ENCODE measurements around the gene ZNF579. TPM values are rescaled to one million over a fixed set of nuclear protein-coding genes. Genes with fewer than 3 reads are reported as not detected.

The ZNF579 gene
- total and polyA plus RNA-seq, 2 of the 13 experiments (the other 11 are each of a cell fraction or from before 2014, with no cell fraction given) = 2.1 to 2.9 TPM

- TF ChIP-seq CREBL2 (CRISPR knock-in tag; IDR thresholded peaks at IDR 0.05; ENCODE audit: borderline replicate concordance) (no peak), ZNF563 (CRISPR knock-in tag; IDR thresholded peaks at IDR 0.05) (0 out of 2 replicates have a peak, but pooled peaks have one; percentile 11), RELA (CRISPR knock-in tag; IDR thresholded peaks at IDR 0.05) (no peak), SIX1 (CRISPR knock-in tag; IDR thresholded peaks at IDR 0.05; ENCODE audit: borderline replicate concordance) (no peak), ZNF329 (CRISPR knock-in tag; IDR thresholded peaks at IDR 0.05; ENCODE audit: low read depth) (no peak), ARID2 (CRISPR knock-in tag; IDR thresholded peaks at IDR 0.05; ENCODE audit: borderline replicate concordance) (no peak), ZFP90 (CRISPR knock-in tag; IDR thresholded peaks at IDR 0.05; ENCODE audit: borderline replicate concordance) (peak; percentile 10; the same call in 1 of the 2 replicates), NCOR1 (IDR thresholded peaks at IDR 0.05; ENCODE audit: borderline replicate concordance, low read length) (no peak), ZBTB34 (CRISPR knock-in tag; IDR thresholded peaks at IDR 0.05) (no peak), JUNB (CRISPR knock-in tag; IDR thresholded peaks at IDR 0.05; ENCODE audit: borderline replicate concordance) (no peak; the same call in 1 of the 2 replicates), ZNF160 (CRISPR knock-in tag; IDR thresholded peaks at IDR 0.05) (peak; percentile 73), ATRX (CRISPR knock-in tag; IDR thresholded peaks at IDR 0.05; ENCODE audit: borderline replicate concordance) (no peak), KLF12 (CRISPR knock-in tag; IDR thresholded peaks at IDR 0.05; ENCODE audit: borderline replicate concordance) (peak; percentile 94; the same call in 1 of the 2 replicates), MTERF4 (CRISPR knock-in tag; IDR thresholded peaks at IDR 0.05) (no peak), ZNF432 (CRISPR knock-in tag; IDR thresholded peaks at IDR 0.05; ENCODE audit: borderline replicate concordance) (no peak), ZZZ3 (CRISPR knock-in tag; IDR thresholded peaks at IDR 0.05; ENCODE audit: borderline replicate concordance) (no peak; the same call in 1 of the 2 replicates), ZFP36L1 (CRISPR knock-in tag; IDR thresholded peaks at IDR 0.05) (no peak), SMARCE1 (IDR thresholded peaks at IDR 0.05; ENCODE audit: borderline replicate concordance) (no peak), ATAD3A (CRISPR knock-in tag; IDR thresholded peaks at IDR 0.05) (no peak), U2AF1 (optimal IDR thresholded peaks at IDR 0.05; ENCODE audit: low read depth, low read length) (peak; percentile 23), POLR2A (IDR thresholded peaks at IDR 0.05; ENCODE audit: insufficient read depth in 1 of 2, low read depth in 2 of 2, low read length in 2 of 2) (peak; percentile 10 to 50; a peak in 3 of 4 replicates), TEAD2 (CRISPR knock-in tag; IDR thresholded peaks at IDR 0.05) (no peak; the same call in 1 of the 2 replicates), RFXAP (CRISPR knock-in tag; IDR thresholded peaks at IDR 0.05; ENCODE audit: borderline replicate concordance) (peak; percentile 1; the same call in 1 of the 2 replicates), TFDP2 (CRISPR knock-in tag; IDR thresholded peaks at IDR 0.05) (peak; percentile 94)
- TF ChIP-seq, protein P1, sequence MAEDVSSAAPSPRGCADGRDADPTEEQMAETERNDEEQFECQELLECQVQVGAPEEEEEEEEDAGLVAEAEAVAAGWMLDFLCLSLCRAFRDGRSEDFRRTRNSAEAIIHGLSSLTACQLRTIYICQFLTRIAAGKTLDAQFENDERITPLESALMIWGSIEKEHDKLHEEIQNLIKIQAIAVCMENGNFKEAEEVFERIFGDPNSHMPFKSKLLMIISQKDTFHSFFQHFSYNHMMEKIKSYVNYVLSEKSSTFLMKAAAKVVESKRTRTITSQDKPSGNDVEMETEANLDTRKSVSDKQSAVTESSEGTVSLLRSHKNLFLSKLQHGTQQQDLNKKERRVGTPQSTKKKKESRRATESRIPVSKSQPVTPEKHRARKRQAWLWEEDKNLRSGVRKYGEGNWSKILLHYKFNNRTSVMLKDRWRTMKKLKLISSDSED (CRISPR knock-in tag; IDR thresholded peaks at IDR 0.05) = no peak
Observed at GRCh38 chr19:55599842-55600661, 19.4 kb upstream of the ZNF579 start, which contains the start of gene ZNF524 (continued).
